ENCODE measurements around the gene ZNF326. TPM values are rescaled to one million over a fixed set of nuclear protein-coding genes. Genes with fewer than 3 reads are reported as not detected.

The ZNF326 gene
- total and polyA plus RNA-seq, 3 donors from 2014 or later, result 9.5 to 30.2 (median 28.6) TPM

DNA sequence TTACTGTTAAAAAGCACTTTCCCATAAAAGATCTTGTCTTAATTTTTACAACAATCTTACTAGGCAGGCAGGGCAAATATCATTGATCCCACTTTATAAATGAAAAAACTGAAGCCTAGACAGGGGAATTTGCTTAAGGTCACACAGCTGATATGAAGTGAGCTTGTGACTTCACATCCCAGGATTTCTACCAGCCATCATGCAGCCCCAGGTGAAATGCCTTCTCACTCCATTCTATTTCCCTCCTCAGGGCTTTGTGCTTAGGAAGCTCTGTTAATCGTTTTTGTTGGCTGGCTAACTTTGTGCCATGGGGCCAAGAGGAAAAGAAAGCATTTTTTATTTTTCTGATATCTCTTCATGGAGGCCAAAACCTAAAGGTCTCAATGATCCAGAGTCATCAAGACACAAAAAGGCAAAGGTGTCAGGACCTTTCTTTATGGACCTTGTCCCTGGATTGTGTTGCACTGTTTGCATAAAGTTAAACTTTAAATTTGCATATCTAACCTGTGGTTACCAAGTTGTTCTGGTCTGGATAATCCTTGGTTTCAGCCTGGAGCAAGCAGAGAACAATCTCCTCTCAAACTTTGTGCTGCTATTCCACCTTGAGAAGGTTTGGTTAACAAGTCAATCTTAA, 44.8 kb upstream of the ZNF326 start:
- no peak overlapping the region for H3K27ac ChIP-seq
- no peaks in the 10 kb centered on the region for H3K27me3 ChIP-seq
- peaks cover 4% of the 10 kb centered on the region for H3K4me1 ChIP-seq
- no peaks in the 10 kb centered on the region for H3K36me3 ChIP-seq (ENCODE audit: low read depth, missing control alignments)
- intact Hi-C loops (cut with DNase I; ENCODE audit: low total_unique reads), result no loop called here
- no peak for TF ChIP-seq POLR2A (IDR thresholded peaks at IDR 0.05)
- TF ChIP-seq CTCF (IDR thresholded peaks at IDR 0.05), result no peak
- no peaks in the 10 kb centered on the region for H3K9me3 ChIP-seq
- 19 to 23% methylated on average over 1 of the region's 1 CpG for WGBS, 2 donors
- no peak for DNase-seq
- H3K4me3 ChIP-seq, result no peak overlapping the region

GRCh38 chr1:89950703-89951102, 44.2 kb upstream of the ZNF326 start:
- Histone ChIP-seq H3K4me1 (peaks cover 4% of the 10 kb centered on the region), H3K4me3 (no peak overlapping the region), H3K27me3 (no peaks in the 10 kb centered on the region), H3K27ac (no peak overlapping the region), H3K36me3 (ENCODE audit: low read depth, missing control alignments) (no peaks in the 10 kb centered on the region), H3K9me3 (no peaks in the 10 kb centered on the region)
- WGBS, 2 donors, result 86% methylated on average over 2 of the region's 2 CpGs
- no peak for TF ChIP-seq CTCF (IDR thresholded peaks at IDR 0.05)
- TF ChIP-seq POLR2A (IDR thresholded peaks at IDR 0.05), result no peak
- intact Hi-C loops (cut with DNase I; ENCODE audit: low total_unique reads), result no loop called here
- DNase-seq, result no peak

DNA sequence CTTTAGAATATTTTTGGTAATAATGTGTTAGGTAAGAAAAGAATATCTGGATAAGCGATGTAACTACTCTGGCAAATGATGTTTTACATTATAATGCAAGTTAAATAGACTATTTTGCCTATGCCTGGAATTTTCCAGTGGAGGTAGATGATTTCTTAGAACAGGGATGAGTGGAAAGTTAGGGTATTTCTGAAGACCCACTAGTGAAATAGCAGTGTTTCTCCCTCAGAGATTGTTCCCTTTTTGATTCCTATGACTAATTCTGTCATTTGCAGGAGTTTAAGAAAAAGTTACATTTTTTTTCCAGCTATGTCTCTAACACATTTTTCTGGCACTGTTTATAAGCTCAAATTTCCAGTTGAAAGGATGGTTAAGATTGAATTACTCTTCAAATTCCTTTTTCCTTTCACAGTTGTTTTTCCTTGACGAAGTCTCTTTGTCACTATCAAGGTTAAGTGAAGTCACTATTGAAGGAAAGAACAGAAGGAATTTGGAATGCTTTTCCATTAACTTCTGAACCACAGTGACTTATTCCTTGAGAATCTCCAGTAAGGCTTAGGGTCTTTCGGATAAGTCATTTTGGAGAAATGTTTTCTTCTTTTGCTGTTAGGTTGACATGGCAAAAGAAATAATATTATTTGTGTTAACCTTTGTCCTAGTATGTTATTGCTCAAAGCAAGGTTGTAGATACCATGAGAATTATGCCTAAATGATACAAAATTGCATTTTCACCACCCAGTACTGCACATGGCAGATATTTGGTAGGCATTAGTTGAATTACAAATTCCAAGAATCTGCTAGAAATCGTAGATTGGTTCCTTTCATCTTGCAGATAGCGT, 42.9 kb upstream of the ZNF326 start:
- DNase-seq, result no peak
- H3K9me3 ChIP-seq, result no peaks in the 10 kb centered on the region
- WGBS, 2 donors, result 78 to 86% methylated on average over 5 of the region's 5 CpGs
- no peak overlapping the region for H3K4me3 ChIP-seq
- intact Hi-C loops (cut with DNase I; ENCODE audit: low total_unique reads), result no loop called here
- no peak overlapping the region for H3K27ac ChIP-seq
- H3K36me3 ChIP-seq (ENCODE audit: low read depth, missing control alignments), result no peaks in the 10 kb centered on the region
- peaks cover 4% of the 10 kb centered on the region for H3K4me1 ChIP-seq
- H3K27me3 ChIP-seq, result no peaks in the 10 kb centered on the region
- TF ChIP-seq CTCF (IDR thresholded peaks at IDR 0.05) (no peak), POLR2A (IDR thresholded peaks at IDR 0.05) (no peak)

- H3K4me1 ChIP-seq, result peaks cover 4% of the 10 kb centered on the region
- intact Hi-C loops (cut with DNase I; ENCODE audit: low total_unique reads), result no loop called here
- TF ChIP-seq POLR2A (IDR thresholded peaks at IDR 0.05) (no peak), CTCF (IDR thresholded peaks at IDR 0.05) (no peak)
- no peaks in the 10 kb centered on the region for H3K9me3 ChIP-seq
- DNase-seq, result no peak
- WGBS, 2 donors, result 93 to 94% methylated on average over 2 of the region's 2 CpGs
- H3K36me3 ChIP-seq (ENCODE audit: low read depth, missing control alignments), result no peaks in the 10 kb centered on the region
- H3K27me3 ChIP-seq, result no peaks in the 10 kb centered on the region
- H3K4me3 ChIP-seq, result no peak overlapping the region
- no peak overlapping the region for H3K27ac ChIP-seq
Measured at GRCh38 chr1:89952605-89953130, 42.2 kb upstream of the ZNF326 start.
